Left lung (tissue), 10 donors: ENCODE measurements around the gene RNF207. TPM values are rescaled to one million over a fixed set of nuclear protein-coding genes. Genes with fewer than 3 reads are reported as not detected.

Experiments
- ATAC-seq: fragments of 200-7000 bp; cut with Tn5 transposase; one replicate; pipeline ENCODE4 v1.9.1; 2020; ENCODE audit warnings: moderate library complexity
- DNase-seq, 4 donors: peaks; one replicate each; pipeline ENCODE4 v3.0.0-alpha.2; 2013 to 2020
- H3K27ac ChIP-seq, 2 donors: fragments of 200-600 bp; sonication (generic) in 1 of 2; one replicate each; pipeline versions ENCODE4 v1.5.0 to v1.8.0; 2020 to 2021
- H3K27me3 ChIP-seq, 2 donors: fragments of 200-600 bp; sonication (generic) in 1 of 2; one replicate each; pipeline versions ENCODE4 v1.5.0 to v1.8.0; 2020 to 2021
- H3K36me3 ChIP-seq, 2 donors: fragments of 200-600 bp; sonication (generic) in 1 of 2; one replicate each; pipeline versions ENCODE4 v1.5.0 to v1.8.0; 2020 to 2021
- H3K4me1 ChIP-seq, 2 donors: fragments of 200-600 bp; one replicate each; pipeline ENCODE4 v1.8.0; 2021
- H3K4me3 ChIP-seq, 2 donors: fragments of 200-600 bp; sonication (generic) in 1 of 2; one replicate each; pipeline versions ENCODE4 v1.5.0 to v1.8.0; 2020 to 2021; ENCODE audit warnings: mild to moderate bottlenecking in 1 of 2
- H3K9me3 ChIP-seq, 2 donors: fragments of 200-600 bp; sonication (generic) in 1 of 2; one replicate each; pipeline versions ENCODE4 v1.5.0 to v1.8.0; 2020 to 2021
- CTCF ChIP-seq, 2 donors: fragments of 200-600 bp; sonication (generic) in 1 of 2; IDR thresholded peaks; one replicate each; pipeline versions ENCODE4 v1.5.0 to v1.8.0; 2021; ENCODE audit warnings: antibody characterized with exemption in 2 of 2
- intact Hi-C, 2 donors: fragments of 100-400 bp; cut with DNase I; formaldehyde crosslinking; loops; one replicate each; pipeline versions ENCODE4 v1.11.2 to v1.14.2; 2022
- polyA plus RNA-seq, 6 donors: library from polyadenylated mRNA; unstranded; fragments of 120-200 nt; gene quantifications; one replicate each; pipeline ENCODE4 v1.2.1, GENCODE V29; 2013; ENCODE audit not compliant: insufficient read length in 6 of 6
- total RNA-seq, 2 donors: library from RNA; stranded (reverse); fragmentation: NEBNext Ultra II Directional; extraction: Animal tissue kit (Norgen Biotek cat#: 25700); gene quantifications; one replicate each; pipeline ENCODE4 v1.2.1, GENCODE V29; 2021
- donor health status: DM: no; HTN: yes; CAD: no.
- donor health status: DM: no; HTN: no; CAD: no.

Gene RNF207
- total and polyA plus RNA-seq, 8 donors: 10.7 to 16.3 (median 13.1) TPM

DNA sequence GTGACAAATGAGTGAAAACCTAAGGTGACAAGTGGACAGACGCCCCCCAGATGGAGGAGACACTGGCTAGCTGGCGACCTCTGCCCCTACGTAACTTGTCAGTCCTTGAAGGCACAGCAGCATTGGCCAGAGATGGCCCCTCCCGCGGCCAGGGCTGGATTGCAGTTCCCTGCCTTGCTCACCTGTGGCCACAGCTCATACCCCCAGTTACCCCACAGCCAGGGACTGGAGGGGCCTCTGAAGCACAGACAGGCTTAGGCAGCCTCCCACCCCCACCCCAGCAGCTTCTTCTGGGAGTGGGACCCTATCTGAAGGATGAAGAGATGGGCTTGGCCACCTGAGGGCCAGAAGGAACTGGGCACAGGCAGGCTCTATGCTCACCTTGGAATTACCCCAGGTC is 41.7 kb downstream of the RNF207 start:
- no peaks in the 10 kb centered on the region for H3K9me3 ChIP-seq
- H3K27ac ChIP-seq: no peak overlapping the region
- DNase-seq: no peak
- no peak for TF ChIP-seq CTCF (IDR thresholded peaks at IDR 0.05)
- no peaks in the 10 kb centered on the region for H3K36me3 ChIP-seq
- peaks cover 9 to 35% of the 10 kb centered on the region in 2 donors for H3K4me1 ChIP-seq
- no peak overlapping the region for H3K4me3 ChIP-seq
- ATAC-seq: no peak
- intact Hi-C loops: loop anchor here in 1 of 2 donors (5.0 kb wide), 1 partner anchor 100 kb away; no protein-coding TSS in a partner anchor
- peaks cover 59 to 100% of the 10 kb centered on the region in 2 donors for H3K27me3 ChIP-seq

DNA sequence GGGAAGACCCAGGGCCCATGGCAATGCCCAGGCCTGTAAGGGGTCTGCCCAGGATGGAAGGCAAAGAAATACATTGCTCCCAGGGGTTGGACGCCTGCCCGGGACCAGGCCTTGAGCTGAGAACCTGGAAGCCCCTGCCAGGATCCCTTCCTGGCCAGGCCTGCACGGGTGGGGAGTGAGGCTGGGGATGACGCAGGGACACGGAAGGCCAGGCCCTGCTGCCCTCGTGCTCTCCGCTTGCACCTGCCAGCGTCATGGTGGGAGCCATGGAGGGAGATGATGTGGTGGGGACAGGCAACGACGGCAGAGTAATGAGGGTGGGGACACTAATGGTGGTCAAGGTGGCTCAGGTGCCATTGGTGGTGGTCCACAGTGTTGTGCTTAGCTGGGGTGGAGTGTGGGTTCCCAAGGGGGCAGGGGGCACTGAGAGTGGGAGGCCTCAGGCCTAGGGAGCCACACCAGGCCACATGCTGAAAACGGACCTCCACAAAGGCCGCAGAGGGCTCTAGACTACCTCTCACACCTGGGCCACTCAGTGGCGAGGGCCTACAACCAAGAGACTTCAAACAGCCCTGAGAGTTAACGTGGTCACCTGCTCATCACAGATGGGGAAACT is 42.4 kb downstream of the RNF207 start:
- Histone ChIP-seq H3K4me1 (peaks cover 9 to 33% of the 10 kb centered on the region in 2 donors), H3K4me3 (no peak overlapping the region), H3K36me3 (no peaks in the 10 kb centered on the region), H3K9me3 (no peaks in the 10 kb centered on the region), H3K27me3 (peaks cover 53 to 98% of the 10 kb centered on the region in 2 donors), H3K27ac (no peak overlapping the region)
- no peak for TF ChIP-seq CTCF (IDR thresholded peaks at IDR 0.05)
- no peak for ATAC-seq
- DNase-seq: no peak
- intact Hi-C loops: loop anchor here in 1 of 2 donors (5.0 kb wide), 1 partner anchor 99 kb away; no protein-coding TSS in a partner anchor

DNA sequence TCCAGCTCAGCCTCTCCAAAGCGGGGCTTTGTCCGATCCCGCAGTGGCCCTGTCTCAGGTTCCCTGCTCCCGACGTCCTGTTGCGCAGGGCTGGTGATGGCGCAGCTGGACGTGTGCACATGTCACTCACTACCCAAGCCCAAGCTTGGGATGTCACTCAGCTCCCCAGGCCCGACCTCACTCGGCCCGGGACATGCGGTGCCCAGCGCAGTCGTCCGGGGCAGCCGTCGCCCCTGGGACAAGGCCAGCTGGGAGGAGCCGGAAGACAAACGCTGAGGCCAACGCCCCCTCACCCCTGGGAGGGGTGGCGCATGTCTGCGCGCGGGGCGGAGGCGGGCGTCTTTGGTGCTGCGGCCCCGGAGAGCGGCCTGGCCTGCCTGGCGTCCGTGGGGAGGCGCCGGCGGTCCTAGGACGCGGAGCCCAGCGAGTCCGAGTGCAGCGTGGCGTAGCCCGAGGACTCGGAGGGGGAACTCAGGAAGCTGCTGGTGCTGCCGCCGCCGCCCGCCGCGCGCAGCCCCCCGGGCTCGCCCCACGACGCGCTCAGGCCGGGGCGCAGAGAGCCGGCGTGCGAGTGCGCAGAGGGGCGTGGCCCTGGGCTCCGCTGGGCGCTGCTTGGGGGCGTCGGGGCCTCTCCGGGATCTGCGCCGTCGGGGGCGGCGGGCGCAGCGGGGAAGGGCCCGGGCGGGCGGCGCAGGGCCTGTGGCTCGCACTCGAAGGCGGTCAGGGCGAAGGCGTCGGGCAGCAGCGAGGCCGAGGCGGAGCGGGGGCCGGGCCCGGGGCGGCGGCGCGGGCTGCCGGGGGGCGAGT is 43.2 kb downstream of the RNF207 start:
- DNase-seq: peak in 1 of 4 donors; percentile 55
- Histone ChIP-seq H3K9me3 (no peaks in the 10 kb centered on the region), H3K27ac (no peak overlapping the region), H3K27me3 (peaks cover 44 to 95% of the 10 kb centered on the region in 2 donors), H3K36me3 (no peaks in the 10 kb centered on the region), H3K4me3 (no peak overlapping the region), H3K4me1 (peaks cover 9 to 33% of the 10 kb centered on the region in 2 donors)
- intact Hi-C loops: loop anchor here in 1 of 2 donors (5.0 kb wide), 1 partner anchor 98 kb away; no protein-coding TSS in a partner anchor
- TF ChIP-seq CTCF (IDR thresholded peaks at IDR 0.05): no peak
- no peak for ATAC-seq

GRCh38 chr1:6249739-6250689 is 44.1 kb downstream of the RNF207 start:
- ATAC-seq: no peak
- TF ChIP-seq CTCF (IDR thresholded peaks at IDR 0.05): no peak
- H3K4me3 ChIP-seq: no peak overlapping the region
- H3K27ac ChIP-seq: no peak overlapping the region
- peaks cover 38 to 87% of the 10 kb centered on the region in 2 donors for H3K27me3 ChIP-seq
- H3K36me3 ChIP-seq: no peaks in the 10 kb centered on the region
- intact Hi-C loops: loop anchor here in 1 of 2 donors (5.0 to 10.0 kb wide), 2 partner anchors 97 to 165 kb away; partner anchors contain the start of gene HES2
- H3K4me1 ChIP-seq: peaks cover 9 to 32% of the 10 kb centered on the region in 2 donors
- H3K9me3 ChIP-seq: no peaks in the 10 kb centered on the region
- DNase-seq: no peak
